GM12873 (cell line): ENCODE results near the gene GRK2.

Source experiments
- CTCF ChIP-seq: IDR thresholded peaks from 2 replicates; pipeline ENCODE4 v1.5.1; 2012; ENCODE audit warnings: low read depth, mild to moderate bottlenecking, moderate library complexity, low read length, control low read depth; ENCODE audit not compliant: insufficient read depth; ENCODE audit errors: missing control alignments

Gene GRK2

GRCh38 chr11:67266449-67267187, at the start of gene GRK2:
TSS of gene GRK2 (plus strand) at chr11:67266473. CDS start at chr11:67266700, 227 bp downstream.
- no peak for TF ChIP-seq CTCF

GRCh38 chr11:67227726-67228125, 38.5 kb upstream of the GRK2 start:
- TF ChIP-seq CTCF = no peak

GRCh38 chr11:67230406-67230805, 35.9 kb upstream of the GRK2 start:
- no peak for TF ChIP-seq CTCF

GRCh38 chr11:67230886-67231285, 35.4 kb upstream of the GRK2 start:
- no peak for TF ChIP-seq CTCF

GRCh38 chr11:67233584-67234190, 32.6 kb upstream of the GRK2 start:
- TF ChIP-seq CTCF = no peak

GRCh38 chr11:67237574-67237973, 28.7 kb upstream of the GRK2 start:
- no peak for TF ChIP-seq CTCF

- no peak for TF ChIP-seq CTCF
Measured at GRCh38 chr11:67238894-67239782, 27.1 kb upstream of the GRK2 start.
